ENCODE results near the gene RNF223. TPM values are rescaled to one million over a fixed set of nuclear protein-coding genes. Genes with fewer than 3 reads are reported as not detected.
"Not testable (repeated sequence)": the region's sequence is repeated elsewhere in the genome, so short reads cannot be mapped to it uniquely, and the experiment has no call there.

RNF223 gene
- total RNA-seq, 4 donors from 2014 or later: not detected

- intact Hi-C loops (cut with DNase I): no loop called here
- Histone ChIP-seq H3K4me1 (peaks cover 7 to 14% of the 10 kb centered on the region in 2 donors), H3K27ac (no peak overlapping the region), H3K9me3 (no peaks in the 10 kb centered on the region), H3K27me3 (no peaks in the 10 kb centered on the region), H3K36me3 (no peaks in the 10 kb centered on the region), H3K4me3 (replicated peaks in 1 of 3) (no peak overlapping the region)
- peak in 1 of 2 donors; percentile 2 for DNase-seq
- WGBS, 2 donors: 89 to 95% methylated on average over 27 to 33 of the region's 52 CpGs
- TF ChIP-seq CTCF (IDR thresholded peaks at IDR 0.05) (no peak), POLR2A (IDR thresholded peaks at IDR 0.05) (no peak)
These were observed 7.5 kb upstream of the RNF223 start for GRCh38 chr1:1081311-1082238.

GRCh38 chr1:1080951-1081310, 6.8 kb upstream of the RNF223 start:
- Histone ChIP-seq H3K36me3 (no peaks in the 10 kb centered on the region), H3K9me3 (no peaks in the 10 kb centered on the region), H3K27me3 (no peaks in the 10 kb centered on the region), H3K4me1 (peaks cover 7 to 14% of the 10 kb centered on the region in 2 donors), H3K4me3 (replicated peaks in 1 of 3) (no peak overlapping the region), H3K27ac (no peak overlapping the region)
- intact Hi-C loops (cut with DNase I): no loop called here
- TF ChIP-seq CTCF (IDR thresholded peaks at IDR 0.05): no peak
- no peak for TF ChIP-seq POLR2A (IDR thresholded peaks at IDR 0.05)
- 54 to 64% methylated on average over 4 to 7 of the region's 9 CpGs for WGBS, 2 donors
- DNase-seq: no peak

GRCh38 chr1:1080122-1080757, 6.1 kb upstream of the RNF223 start:
- Histone ChIP-seq H3K4me3 (replicated peaks in 1 of 3) (peak overlapping the region in 1 of 3 donors; percentile 34), H3K27me3 (no peaks in the 10 kb centered on the region), H3K27ac (peak overlapping the region; percentile 49 to 76 (median 64)), H3K9me3 (no peaks in the 10 kb centered on the region), H3K36me3 (no peaks in the 10 kb centered on the region), H3K4me1 (peaks cover 7 to 14% of the 10 kb centered on the region in 2 donors)
- intact Hi-C loops (cut with DNase I): no loop called here
- WGBS, 2 donors: 6 to 9% methylated on average over 9 to 13 of the region's 23 CpGs
- peak; percentile 75 to 82 for DNase-seq
- peak in 1 of 2 donors; percentile 24 for TF ChIP-seq POLR2A (IDR thresholded peaks at IDR 0.05)
- no peak for TF ChIP-seq CTCF (IDR thresholded peaks at IDR 0.05)

GRCh38 chr1:1079408-1080121, 5.5 kb upstream of the RNF223 start:
- H3K27me3 ChIP-seq: no peaks in the 10 kb centered on the region
- H3K27ac ChIP-seq: peak overlapping the region; percentile 49 to 76 (median 64)
- TF ChIP-seq POLR2A (IDR thresholded peaks at IDR 0.05) (peak in 1 of 2 donors; percentile 20), CTCF (IDR thresholded peaks at IDR 0.05) (no peak)
- intact Hi-C loops (cut with DNase I): no loop called here
- no peaks in the 10 kb centered on the region for H3K9me3 ChIP-seq
- peak; percentile 93 to 94 for DNase-seq
- H3K4me1 ChIP-seq: peaks cover 7 to 14% of the 10 kb centered on the region in 2 donors
- WGBS, 2 donors: 1 to 2% methylated on average over 9 to 13 of the region's 38 CpGs
- no peaks in the 10 kb centered on the region for H3K36me3 ChIP-seq
- H3K4me3 ChIP-seq (replicated peaks in 1 of 3): peak overlapping the region in 1 of 3 donors; percentile 34

GRCh38 chr1:1077396-1077795, 3.3 kb upstream of the RNF223 start:
- H3K36me3 ChIP-seq; H3K27me3 ChIP-seq; intact Hi-C loops (cut with DNase I); H3K27ac ChIP-seq; DNase-seq; H3K4me3 ChIP-seq (replicated peaks in 1 of 3); H3K9me3 ChIP-seq: not testable (repeated sequence)
- peaks cover 7 to 14% of the 10 kb centered on the region in 2 donors for H3K4me1 ChIP-seq
- 94% methylated on average over 3 of the region's 21 CpGs; no CpG with 5 or more reads in 1 of the 2 donors for WGBS, 2 donors

Data from thyroid gland (tissue), 4 donors.